HTERT RPE-1 (cell line): ENCODE results near the gene GREB1.

ENCODE experiments used
- in situ Hi-C: fragments of 300-500 bp; cut with MboI; formaldehyde crosslinking; loops from 4 replicates; pipeline ENCODE4 v1.14.3; 2020; ENCODE audit warnings: low sequenced_read_pairs

Gene GREB1

GRCh38 chr2:11631462-11631861 lies 97.6 kb downstream of the GREB1 start:
- in situ Hi-C loops: no loop called here

GRCh38 chr2:11633923-11634478 lies 100.2 kb downstream of the GREB1 start:
- in situ Hi-C loops: no loop called here

GRCh38 chr2:11634584-11634983 lies 100.7 kb downstream of the GREB1 start:
- in situ Hi-C loops: no loop called here

- in situ Hi-C loops: no loop called here
Observed at GRCh38 chr2:11635141-11635540, 101.3 kb downstream of the GREB1 start.

GRCh38 chr2:11636593-11637295 lies 102.9 kb downstream of the GREB1 start:
- in situ Hi-C loops: no loop called here

GRCh38 chr2:11637546-11637945 lies 103.7 kb downstream of the GREB1 start:
- in situ Hi-C loops: no loop called here

GRCh38 chr2:11639503-11639902 lies 105.7 kb downstream of the GREB1 start:
- in situ Hi-C loops: no loop called here

GRCh38 chr2:11640132-11640531 lies 106.3 kb downstream of the GREB1 start:
- in situ Hi-C loops: no loop called here

- in situ Hi-C loops: no loop called here
Observed at GRCh38 chr2:11642972-11643371, 109.1 kb downstream of the GREB1 start.

- in situ Hi-C loops: no loop called here
Observed at GRCh38 chr2:11644293-11644692, 110.4 kb downstream of the GREB1 start.

- in situ Hi-C loops: no loop called here
Observed at GRCh38 chr2:11646530-11646929, 112.7 kb downstream of the GREB1 start.

- in situ Hi-C loops: no loop called here
Observed at GRCh38 chr2:11647834-11648600, 114.2 kb downstream of the GREB1 start.

GRCh38 chr2:11649093-11649492 lies 115.2 kb downstream of the GREB1 start:
- in situ Hi-C loops: no loop called here

GRCh38 chr2:11651856-11652548 lies 118.2 kb downstream of the GREB1 start:
- in situ Hi-C loops: no loop called here

- in situ Hi-C loops: no loop called here
Observed at GRCh38 chr2:11652553-11652952, 118.7 kb downstream of the GREB1 start.

GRCh38 chr2:11655495-11655894 lies 121.7 kb downstream of the GREB1 start:
- in situ Hi-C loops: no loop called here

GRCh38 chr2:11656252-11656651 lies 122.4 kb downstream of the GREB1 start:
- in situ Hi-C loops: no loop called here

GRCh38 chr2:11656671-11657101 lies 122.8 kb downstream of the GREB1 start:
- in situ Hi-C loops: no loop called here

- in situ Hi-C loops: no loop called here
Observed at GRCh38 chr2:11657195-11657594, 123.3 kb downstream of the GREB1 start.

- in situ Hi-C loops: no loop called here
Observed at GRCh38 chr2:11657646-11658045, 123.8 kb downstream of the GREB1 start.
